Measurements from ENCODE around the gene UBA1. TPM values are rescaled to one million over a fixed set of nuclear protein-coding genes. Genes with fewer than 3 reads are reported as not detected.

The UBA1 gene
- 176 to 194 TPM (median 191 TPM) in 5 replicates for total RNA-seq (2022; extraction: Qiagen RNA extraction)

GRCh38 chrX:47193475-47194193 lies at the start of gene UBA1:
Gene UBA1, plus strand, starts transcription at chrX:47193829. Its CDS starts 4,974 bp downstream, at chrX:47198803.

GRCh38 chrX:47144626-47145394 lies 48.8 kb upstream of the UBA1 start, which contains the start of the genes NDUFB11 and RBM10:
Gene NDUFB11, minus strand, starts transcription at chrX:47144702. Its CDS starts 23 bp downstream, at chrX:47144679.
Gene RBM10, plus strand, starts transcription at chrX:47145221. Its CDS starts 2,261 bp downstream, at chrX:47147482.

GRCh38 chrX:47218280-47218919 lies 24.8 kb downstream of the UBA1 start, which contains the start of gene CDK16:
Gene CDK16, plus strand, starts transcription at chrX:47218681. Its CDS starts 4,877 bp downstream, at chrX:47223558.

GRCh38 chrX:47232803-47233332 lies 39.2 kb downstream of the UBA1 start, which contains the start of gene USP11:
Gene USP11, plus strand, starts transcription at chrX:47233009. Its CDS starts 35 bp downstream, at chrX:47233044.

Other genes with a start within 250 kb of the UBA1 start
- 0.14 TPM in 1 of 5 replicates, not detected in the others for gene RGN, start 115.4 kb upstream of the UBA1 start, total RNA-seq (2022; extraction: Qiagen RNA extraction)
- gene NDUFB11, start 49.1 kb upstream of the UBA1 start, total RNA-seq (2022; extraction: Qiagen RNA extraction), result 136 to 184 TPM (median 169 TPM) in 5 replicates
- gene RBM10, start 48.6 kb upstream of the UBA1 start, total RNA-seq (2022; extraction: Qiagen RNA extraction), result 33.4 to 43.8 TPM (median 41.7 TPM) in 5 replicates
- 87.1 to 112 TPM (median 106 TPM) in 5 replicates for gene CDK16, start 24.9 kb downstream of the UBA1 start, total RNA-seq (2022; extraction: Qiagen RNA extraction)
- 50.4 to 56.1 TPM (median 54.9 TPM) in 5 replicates for gene USP11, start 39.2 kb downstream of the UBA1 start, total RNA-seq (2022; extraction: Qiagen RNA extraction)
- 0.03 to 0.04 TPM in 2 of 5 replicates, not detected in the others for gene ZNF157, start 176.7 kb downstream of the UBA1 start, total RNA-seq (2022; extraction: Qiagen RNA extraction)